PC-3 (cell line): ENCODE measurements around the gene L3MBTL4. TPM values are rescaled to one million over a fixed set of nuclear protein-coding genes. Genes with fewer than 3 reads are reported as not detected.

Experiments
- ATAC-seq: fragments of 200-7000 bp; cut with Tn5 transposase; 2 replicates; pipeline ENCODE4 v1.9.1; 2020; ENCODE audit warnings: mild to moderate bottlenecking, moderate library complexity
- BruUV-seq: library from RNA; stranded (reverse); fragments of 400-500 nt; replicated peaks from 2 replicates; lab custom pipeline; 2021; lab: Mats Ljungman, UMichigan
- CTCF ChIA-PET: fragments of 300-600 bp; sonication (Branson Sonifier 250); formaldehyde crosslinking; loops from one replicate; lab custom pipeline; 2022; ENCODE audit warnings: antibody characterized with exemption; lab: Charles Lee
- POLR2A ChIA-PET: fragments of 300-600 bp; sonication (Branson Sonifier 250); formaldehyde crosslinking; loops from one replicate; lab custom pipeline; 2022; ENCODE audit warnings: antibody characterized with exemption; ENCODE audit not compliant: unreplicated experiment; lab: Charles Lee
- DNase-seq: peaks from one replicate; pipeline ENCODE4 v3.0.0-alpha.2; 2015
- H2AFZ ChIP-seq: fragments of 300-600 bp; sonication (generic); 2 replicates; pipeline ENCODE4 v1.6.0; 2016; ENCODE audit warnings: antibody characterized with exemption, low read length
- H3F3A ChIP-seq: fragments of 300-600 bp; sonication (generic); one replicate; pipeline ENCODE4 v1.6.0; 2017; ENCODE audit warnings: antibody characterized with exemption, low read length, control low read depth, mild to moderate bottlenecking; ENCODE audit not compliant: unreplicated experiment
- H3K27ac ChIP-seq: fragments of 300-600 bp; sonication (generic); 2 replicates; pipeline ENCODE4 v1.5.1; 2016; ENCODE audit warnings: mild to moderate bottlenecking, low read length
- H3K27me3 ChIP-seq: fragments of 300-600 bp; sonication (generic); 2 replicates; pipeline ENCODE4 v1.6.1; 2016; ENCODE audit warnings: low read length, mixed read lengths
- H3K36me3 ChIP-seq: fragments of 300-600 bp; sonication (generic); 2 replicates; pipeline ENCODE4 v1.6.1; 2016; ENCODE audit warnings: low read depth, mixed run types, low read length, mixed read lengths
- H3K4me1 ChIP-seq: fragments of 300-600 bp; sonication (generic); 2 replicates; pipeline ENCODE4 v1.5.1; 2016; ENCODE audit warnings: low read length; ENCODE audit not compliant: insufficient read depth
- H3K4me2 ChIP-seq: fragments of 300-600 bp; sonication (generic); 2 replicates; pipeline ENCODE4 v1.6.0; 2016; ENCODE audit warnings: low read length
- H3K4me3 ChIP-seq: fragments of 300-600 bp; sonication (generic); 2 replicates; pipeline ENCODE4 v1.5.1; 2016; ENCODE audit warnings: mild to moderate bottlenecking, low read length, mixed read lengths
- H3K79me2 ChIP-seq: fragments of 300-600 bp; sonication (generic); 2 replicates; pipeline ENCODE4 v1.6.1; 2017; ENCODE audit warnings: low read length, mixed read lengths
- H3K9ac ChIP-seq: fragments of 300-600 bp; sonication (generic); 2 replicates; pipeline ENCODE4 v1.6.0; 2016; ENCODE audit warnings: mild to moderate bottlenecking, low read length
- H3K9me2 ChIP-seq: fragments of 300-600 bp; sonication (generic); replicated peaks from 2 replicates; pipeline ENCODE4 v1.6.1; 2016; ENCODE audit warnings: mixed run types, low read length, mixed read lengths
- H3K9me3 ChIP-seq: fragments of 300-600 bp; sonication (generic); 2 replicates; pipeline ENCODE4 v1.6.1; 2016; ENCODE audit warnings: low read length, mixed read lengths
- H4K20me1 ChIP-seq: fragments of 300-600 bp; sonication (generic); 2 replicates; pipeline ENCODE4 v1.6.1; 2016; ENCODE audit warnings: low read length, mixed read lengths
- CTCF ChIP-seq: fragments of 300-600 bp; sonication (generic); conservative IDR thresholded peaks from 2 replicates; pipeline ENCODE4 v1.5.1; 2017; ENCODE audit warnings: antibody characterized with exemption, low read depth, mild to moderate bottlenecking, low read length
- EZH2 ChIP-seq: fragments of 300-600 bp; sonication (generic); IDR thresholded peaks from one replicate; pipeline ENCODE4 v1.6.1; 2017; ENCODE audit warnings: antibody characterized with exemption, mild to moderate bottlenecking, low read length; ENCODE audit not compliant: unreplicated experiment
- EZH2phosphoT487 ChIP-seq: fragments of 300-600 bp; sonication (generic); IDR thresholded peaks from 2 replicates; pipeline ENCODE4 v1.6.1; 2018; ENCODE audit warnings: mild to moderate bottlenecking, antibody characterized with exemption, low read length, borderline replicate concordance
- intact Hi-C: fragments of 100-400 bp; cut with micrococcal nuclease; formaldehyde crosslinking; loops from 2 replicates; pipeline ENCODE4 v1.9.0; 2023
- total RNA-seq: library from RNA; depleted of rRNA; stranded (reverse); fragments of >200 nt; gene quantifications from 2 replicates; pipeline ENCODE4 v1.2.3, GENCODE V29; 2014

L3MBTL4 gene
- total RNA-seq, 1 experiment from 2014 or later: 0.47 TPM

DNA sequence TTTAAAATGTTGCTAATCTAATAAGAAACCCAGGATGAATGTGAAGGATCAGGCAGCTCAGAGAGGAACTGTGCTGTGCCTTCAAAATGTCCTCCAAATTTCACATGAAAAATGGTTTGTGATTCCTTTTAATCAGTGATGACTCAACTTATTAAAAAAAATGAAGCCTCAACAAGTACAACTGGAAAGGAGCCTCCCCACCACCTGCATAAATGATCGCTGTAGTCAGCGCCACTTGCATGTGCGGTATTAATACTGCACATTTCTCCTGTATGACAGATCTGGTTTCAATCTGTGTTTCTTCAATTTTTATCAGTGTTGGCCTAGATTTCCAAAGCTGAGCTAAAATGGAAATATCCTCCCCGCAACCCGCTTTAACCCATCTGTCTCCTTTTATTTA is 404.4 kb downstream of the L3MBTL4 start:
- Histone ChIP-seq H3K4me3 (peak overlapping the region; percentile 40; the same call in 1 of the 2 replicates), H3K79me2 (no peaks in the 10 kb centered on the region), H2AFZ (no peak overlapping the region), H3K27me3 (no peaks in the 10 kb centered on the region), H4K20me1 (no peaks in the 10 kb centered on the region), H3K4me1 (peaks cover 20% of the 10 kb centered on the region), H3F3A (no peaks in the 10 kb centered on the region), H3K9me2 (no peaks in the 10 kb centered on the region), H3K9ac (peak overlapping the region; percentile 41; the same call in 1 of the 2 replicates), H3K27ac (peak overlapping the region; percentile 76), H3K36me3 (no peaks in the 10 kb centered on the region), H3K4me2 (peak overlapping the region; percentile 75), H3K9me3 (no peaks in the 10 kb centered on the region)
- DNase-seq (peak; percentile 67), ATAC-seq (peak; percentile 65)
- ChIA-PET CTCF (no interaction called here), POLR2A (interaction anchor here (0.6 kb wide), 1 partner anchor 12 kb away, joined by 4 read pairs; no protein-coding TSS in a partner anchor)
- TF ChIP-seq EZH2 (no peak), EZH2phosphoT487 (no peak), CTCF (no peak)
- no TSS peak for BruUV-seq
- intact Hi-C loops: loop anchor here (1.0 to 2.0 kb wide), 2 partner anchors 45 to 59 kb away; no protein-coding TSS in a partner anchor

DNA sequence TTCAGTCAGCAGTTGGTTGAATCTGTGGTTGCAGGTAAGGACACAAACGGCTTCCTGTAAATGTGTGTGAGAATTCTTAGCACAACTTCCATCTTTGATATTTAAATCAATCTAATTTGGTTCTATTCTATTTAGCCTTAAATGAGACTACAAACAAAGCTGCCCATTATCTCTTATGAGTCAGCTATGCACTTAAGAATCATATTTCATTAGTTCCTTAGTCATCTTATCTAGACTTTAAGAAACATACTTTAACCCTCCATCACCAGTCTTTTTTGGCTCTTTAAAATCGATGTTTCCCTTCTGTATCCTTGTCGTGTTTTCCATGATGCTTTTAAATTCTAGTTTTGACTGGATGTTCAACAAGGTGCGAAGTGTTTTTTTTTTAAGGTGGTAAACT is 405.0 kb downstream of the L3MBTL4 start:
- peak overlapping the region; percentile 40; the same call in 1 of the 2 replicates for H3K4me3 ChIP-seq
- ChIA-PET CTCF (no interaction called here), POLR2A (interaction anchor here (0.6 kb wide), 1 partner anchor 12 kb away, joined by 4 read pairs; no protein-coding TSS in a partner anchor)
- no peaks in the 10 kb centered on the region for H3K36me3 ChIP-seq
- no peaks in the 10 kb centered on the region for H3K79me2 ChIP-seq
- peak; percentile 90 for ATAC-seq
- DNase-seq: peak; percentile 77
- no peaks in the 10 kb centered on the region for H3F3A ChIP-seq
- no peaks in the 10 kb centered on the region for H4K20me1 ChIP-seq
- intact Hi-C loops: loop anchor here (1.0 to 10.0 kb wide), 3 partner anchors 45 to 205 kb away; no protein-coding TSS in a partner anchor
- TF ChIP-seq CTCF (no peak), EZH2 (no peak), EZH2phosphoT487 (no peak)
- H3K9me2 ChIP-seq: no peaks in the 10 kb centered on the region
- H3K27me3 ChIP-seq: no peaks in the 10 kb centered on the region
- peaks cover 20% of the 10 kb centered on the region for H3K4me1 ChIP-seq
- no peaks in the 10 kb centered on the region for H3K9me3 ChIP-seq
- TSS peak; percentile 40 for BruUV-seq
- peak overlapping the region; percentile 41; the same call in 1 of the 2 replicates for H3K9ac ChIP-seq
- H2AFZ ChIP-seq: no peak overlapping the region
- H3K4me2 ChIP-seq: peak overlapping the region; percentile 75
- peak overlapping the region; percentile 76 for H3K27ac ChIP-seq

DNA sequence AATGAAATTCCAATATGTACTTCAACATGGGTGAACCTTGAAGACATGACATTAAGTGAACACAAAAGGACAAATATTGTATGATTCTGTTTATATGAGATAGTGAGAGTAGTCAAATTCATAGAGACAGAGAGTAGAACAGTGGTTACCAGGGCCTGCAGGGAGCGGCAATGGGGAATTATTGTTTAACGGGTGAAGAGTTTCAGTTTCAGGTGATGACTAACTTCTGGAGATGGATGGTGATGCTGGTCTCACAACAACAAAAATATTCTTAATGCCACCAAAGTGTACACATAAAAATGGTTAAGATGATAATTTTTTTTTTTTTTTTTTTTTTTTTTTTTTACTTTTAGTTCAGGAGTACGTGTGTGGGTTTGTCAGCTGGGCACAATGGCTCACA is 410.0 kb downstream of the L3MBTL4 start:
- TF ChIP-seq EZH2phosphoT487 (no peak), EZH2 (no peak), CTCF (no peak)
- BruUV-seq: no TSS peak
- no peaks in the 10 kb centered on the region for H3K79me2 ChIP-seq
- H3K36me3 ChIP-seq: no peaks in the 10 kb centered on the region
- peaks cover 7% of the 10 kb centered on the region for H3K4me1 ChIP-seq
- CTCF ChIA-PET: no interaction called here
- intact Hi-C loops: loop anchor here (10.0 kb wide), 1 partner anchor 210 kb away; no protein-coding TSS in a partner anchor
- H3F3A ChIP-seq: no peaks in the 10 kb centered on the region
- ATAC-seq: no peak
- H3K9me2 ChIP-seq: no peaks in the 10 kb centered on the region
- DNase-seq: no peak
- no peaks in the 10 kb centered on the region for H3K27me3 ChIP-seq
- POLR2A ChIA-PET: no interaction called here
- H3K9me3 ChIP-seq: no peaks in the 10 kb centered on the region
- no peak overlapping the region for H3K4me3 ChIP-seq
- H3K9ac ChIP-seq: no peak overlapping the region
- H2AFZ ChIP-seq: no peak overlapping the region
- no peak overlapping the region for H3K4me2 ChIP-seq
- no peak overlapping the region for H3K27ac ChIP-seq
- H4K20me1 ChIP-seq: no peaks in the 10 kb centered on the region
